ENCODE results near the gene LDB2. TPM values are rescaled to one million over a fixed set of nuclear protein-coding genes. Genes with fewer than 3 reads are reported as not detected.
"Not testable (repeated sequence)": the region's sequence is repeated elsewhere in the genome, so short reads cannot be mapped to it uniquely, and the experiment has no call there.

LDB2 gene
- total RNA-seq, 2 donors from 2014 or later, result not detected

- H3K27me3 Mint-ChIP-seq (ENCODE audit: low read depth), result no peaks in the 10 kb centered on the region
- no peak overlapping the region for H3K27ac Mint-ChIP-seq
- H3K9me3 Mint-ChIP-seq, result peaks cover 2 to 6% of the 10 kb centered on the region in 2 donors
- H3K4me3 Mint-ChIP-seq, result no peak overlapping the region
- ATAC-seq (replicated peaks in 1 of 2), result no peak
- no peak for DNase-seq
- no peaks in the 10 kb centered on the region for H3K36me3 Mint-ChIP-seq (ENCODE audit: insufficient read depth in 2 of 2)
- no peaks in the 10 kb centered on the region for H3K4me1 Mint-ChIP-seq (ENCODE audit: low read depth)
Observed at GRCh38 chr4:16544251-16544721, 354.2 kb downstream of the LDB2 start.

DNA sequence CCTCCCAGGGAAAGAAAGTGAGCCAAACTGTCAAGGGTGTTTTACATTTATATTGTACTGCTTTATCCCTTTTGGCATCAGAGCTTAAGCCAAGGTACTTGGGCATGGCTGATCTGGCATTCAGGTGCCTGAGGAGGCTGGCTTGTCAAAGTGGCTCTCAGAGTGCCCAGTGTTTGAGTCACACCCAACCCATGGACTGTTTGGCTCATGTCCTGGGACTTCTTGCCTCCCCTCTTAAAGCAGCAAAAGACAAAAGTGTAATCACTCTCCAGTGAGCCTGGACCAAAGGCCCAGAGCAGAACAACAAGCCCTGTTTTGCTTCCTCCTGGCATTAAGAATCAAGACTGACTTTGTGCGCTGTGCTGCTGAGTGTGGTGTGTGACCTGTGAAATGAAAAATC, 360.5 kb downstream of the LDB2 start:
- H3K4me3 Mint-ChIP-seq, result no peak overlapping the region
- DNase-seq (no peak), ATAC-seq (replicated peaks in 1 of 2) (no peak)
- H3K36me3 Mint-ChIP-seq (ENCODE audit: insufficient read depth in 2 of 2), result no peaks in the 10 kb centered on the region
- H3K27me3 Mint-ChIP-seq (ENCODE audit: low read depth), result no peaks in the 10 kb centered on the region
- H3K9me3 Mint-ChIP-seq, result peaks cover 2 to 6% of the 10 kb centered on the region in 2 donors
- no peak overlapping the region for H3K27ac Mint-ChIP-seq
- no peaks in the 10 kb centered on the region for H3K4me1 Mint-ChIP-seq (ENCODE audit: low read depth)

- Mint-ChIP-seq H3K4me1 (ENCODE audit: low read depth) (no peaks in the 10 kb centered on the region), H3K27me3 (ENCODE audit: low read depth) (no peaks in the 10 kb centered on the region), H3K9me3 (no peaks in the 10 kb centered on the region), H3K27ac (no peak overlapping the region), H3K4me3 (no peak overlapping the region), H3K36me3 (ENCODE audit: insufficient read depth in 2 of 2) (no peaks in the 10 kb centered on the region)
- ATAC-seq (replicated peaks in 1 of 2) (no peak), DNase-seq (no peak)
Observed at GRCh38 chr4:16532240-16532970, 366.0 kb downstream of the LDB2 start.

GRCh38 chr4:16530688-16531635, 367.5 kb downstream of the LDB2 start:
- H3K4me3 Mint-ChIP-seq, result no peak overlapping the region
- no peaks in the 10 kb centered on the region for H3K9me3 Mint-ChIP-seq
- no peaks in the 10 kb centered on the region for H3K36me3 Mint-ChIP-seq (ENCODE audit: insufficient read depth in 2 of 2)
- H3K4me1 Mint-ChIP-seq (ENCODE audit: low read depth), result no peaks in the 10 kb centered on the region
- no peaks in the 10 kb centered on the region for H3K27me3 Mint-ChIP-seq (ENCODE audit: low read depth)
- DNase-seq, result no peak
- no peak for ATAC-seq (replicated peaks in 1 of 2)
- no peak overlapping the region for H3K27ac Mint-ChIP-seq

GRCh38 chr4:16524911-16525554, 373.4 kb downstream of the LDB2 start:
- no peak for ATAC-seq (replicated peaks in 1 of 2)
- Mint-ChIP-seq H3K27ac (no peak overlapping the region), H3K27me3 (ENCODE audit: low read depth) (no peaks in the 10 kb centered on the region), H3K9me3 (no peaks in the 10 kb centered on the region), H3K36me3 (ENCODE audit: insufficient read depth in 2 of 2) (no peaks in the 10 kb centered on the region), H3K4me1 (ENCODE audit: low read depth) (no peaks in the 10 kb centered on the region), H3K4me3 (no peak overlapping the region)
- DNase-seq, result no peak

DNA sequence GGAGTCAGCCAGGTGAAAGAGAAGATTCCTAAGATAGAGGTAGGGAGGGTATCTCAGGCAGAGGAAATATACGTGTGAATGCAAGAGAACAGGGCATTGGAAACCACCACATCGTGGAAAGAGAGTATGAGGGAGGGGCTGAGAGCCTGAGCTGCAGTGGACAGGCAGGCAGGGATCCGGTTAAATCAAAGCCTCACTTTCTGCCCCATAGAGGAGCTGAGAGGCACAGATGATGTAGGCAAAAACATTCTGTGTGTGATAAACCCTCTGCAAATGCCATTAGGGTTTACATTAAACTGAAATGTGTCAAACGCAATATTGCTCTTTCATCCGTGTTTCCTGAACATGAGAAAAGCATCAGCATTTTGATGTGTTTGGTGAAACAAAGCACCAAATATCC, 374.0 kb downstream of the LDB2 start:
- no peaks in the 10 kb centered on the region for H3K9me3 Mint-ChIP-seq
- H3K27me3 Mint-ChIP-seq (ENCODE audit: low read depth), result no peaks in the 10 kb centered on the region
- ATAC-seq (replicated peaks in 1 of 2) (no peak), DNase-seq (no peak)
- no peak overlapping the region for H3K4me3 Mint-ChIP-seq
- H3K4me1 Mint-ChIP-seq (ENCODE audit: low read depth), result no peaks in the 10 kb centered on the region
- H3K36me3 Mint-ChIP-seq (ENCODE audit: insufficient read depth in 2 of 2), result no peaks in the 10 kb centered on the region
- no peak overlapping the region for H3K27ac Mint-ChIP-seq

- not testable (repeated sequence) for H3K27ac Mint-ChIP-seq; ATAC-seq (replicated peaks in 1 of 2); H3K4me3 Mint-ChIP-seq; H3K4me1 Mint-ChIP-seq (ENCODE audit: low read depth); DNase-seq; H3K36me3 Mint-ChIP-seq (ENCODE audit: insufficient read depth in 2 of 2); H3K9me3 Mint-ChIP-seq; H3K27me3 Mint-ChIP-seq (ENCODE audit: low read depth)
Observed at GRCh38 chr4:16523526-16523925, 374.9 kb downstream of the LDB2 start.

- H3K4me1 Mint-ChIP-seq (ENCODE audit: low read depth), result no peaks in the 10 kb centered on the region
- H3K27ac Mint-ChIP-seq, result no peak overlapping the region
- no peak for DNase-seq
- H3K36me3 Mint-ChIP-seq (ENCODE audit: insufficient read depth in 2 of 2), result no peaks in the 10 kb centered on the region
- no peaks in the 10 kb centered on the region for H3K27me3 Mint-ChIP-seq (ENCODE audit: low read depth)
- no peak for ATAC-seq (replicated peaks in 1 of 2)
- no peak overlapping the region for H3K4me3 Mint-ChIP-seq
- H3K9me3 Mint-ChIP-seq, result no peaks in the 10 kb centered on the region
Observed at GRCh38 chr4:16521156-16521915, 377.1 kb downstream of the LDB2 start.

DNA sequence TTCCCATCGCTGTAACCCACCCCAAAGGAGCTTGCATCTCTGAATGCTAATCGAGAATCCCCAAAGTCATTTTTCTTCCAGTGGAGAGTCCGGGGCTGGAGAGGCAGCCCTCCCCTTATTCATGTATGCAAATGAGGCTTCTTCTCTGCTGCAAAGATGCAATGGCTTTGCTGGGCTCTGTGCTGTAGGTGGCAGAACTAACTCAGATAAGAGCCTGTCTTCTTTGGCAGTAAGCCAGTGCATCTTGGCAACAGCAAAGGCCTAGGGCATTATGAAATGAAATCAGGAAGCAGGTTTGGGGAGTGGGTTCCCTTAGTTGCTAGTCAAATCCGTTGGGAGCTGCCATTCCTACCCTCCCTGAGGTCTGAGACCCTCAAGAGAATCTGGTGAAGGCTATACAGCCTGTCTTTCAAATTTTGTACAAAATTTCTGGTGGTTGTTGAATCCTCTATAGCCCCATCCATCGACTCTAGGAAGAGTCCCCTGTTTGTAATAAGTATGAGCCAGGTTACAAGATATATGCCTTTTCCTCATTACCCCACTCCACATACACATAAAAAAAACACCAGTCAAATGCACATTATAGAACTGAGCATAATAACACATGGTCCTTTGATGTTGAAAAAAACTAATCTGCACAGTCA, 381.5 kb downstream of the LDB2 start:
- H3K4me3 Mint-ChIP-seq, result no peak overlapping the region
- H3K27me3 Mint-ChIP-seq (ENCODE audit: low read depth), result no peaks in the 10 kb centered on the region
- H3K4me1 Mint-ChIP-seq (ENCODE audit: low read depth), result no peaks in the 10 kb centered on the region
- H3K27ac Mint-ChIP-seq, result no peak overlapping the region
- DNase-seq (no peak), ATAC-seq (replicated peaks in 1 of 2) (no peak)
- no peaks in the 10 kb centered on the region for H3K36me3 Mint-ChIP-seq (ENCODE audit: insufficient read depth in 2 of 2)
- no peaks in the 10 kb centered on the region for H3K9me3 Mint-ChIP-seq

DNA sequence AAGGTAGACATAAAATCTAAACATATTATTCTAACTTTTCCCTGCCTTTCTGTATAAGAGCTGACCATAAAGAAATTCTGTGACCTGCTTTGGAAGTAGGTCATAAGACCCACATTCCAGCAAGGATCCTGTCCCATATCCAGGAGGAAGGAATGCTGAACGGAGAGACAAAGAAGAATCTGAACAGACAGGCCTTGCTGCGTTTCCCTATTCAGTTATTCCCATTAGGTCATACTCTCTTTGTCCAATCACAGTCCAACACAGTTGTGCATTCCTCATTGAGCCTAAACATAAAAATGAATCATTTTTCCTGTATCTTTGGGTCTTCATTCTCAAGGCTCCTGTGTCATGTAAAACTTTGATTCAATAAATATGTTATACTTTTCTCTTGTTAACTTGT, 384.6 kb downstream of the LDB2 start:
- no peak overlapping the region for H3K4me3 Mint-ChIP-seq
- H3K27me3 Mint-ChIP-seq (ENCODE audit: low read depth), result no peaks in the 10 kb centered on the region
- ATAC-seq (replicated peaks in 1 of 2), result no peak
- no peak overlapping the region for H3K27ac Mint-ChIP-seq
- peaks cover 0 to 2% of the 10 kb centered on the region in 2 donors for H3K9me3 Mint-ChIP-seq
- no peaks in the 10 kb centered on the region for H3K36me3 Mint-ChIP-seq (ENCODE audit: insufficient read depth in 2 of 2)
- H3K4me1 Mint-ChIP-seq (ENCODE audit: low read depth), result no peaks in the 10 kb centered on the region
- DNase-seq, result no peak

DNA sequence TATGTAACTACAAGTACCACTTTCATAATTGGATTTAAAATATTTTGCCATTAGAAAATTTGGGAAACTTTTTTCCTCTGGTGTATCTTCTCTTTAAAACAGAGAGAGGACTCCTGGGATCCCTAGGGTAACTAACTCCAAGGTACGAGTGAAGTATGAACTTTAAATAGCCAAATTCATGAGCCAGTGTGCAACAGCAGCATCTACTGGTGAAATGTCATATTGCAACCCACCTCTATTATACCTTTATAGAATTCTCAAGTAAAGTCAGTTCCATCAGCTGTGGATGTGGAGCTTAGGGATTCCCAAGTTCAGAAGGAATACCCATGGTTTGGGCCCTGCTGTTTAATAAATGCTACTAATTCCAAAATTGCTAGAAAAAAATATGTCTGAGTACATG, 389.5 kb downstream of the LDB2 start:
- DNase-seq (no peak), ATAC-seq (replicated peaks in 1 of 2) (no peak)
- H3K36me3 Mint-ChIP-seq (ENCODE audit: insufficient read depth in 2 of 2), result peaks cover 0 to 4% of the 10 kb centered on the region in 2 donors
- no peaks in the 10 kb centered on the region for H3K4me1 Mint-ChIP-seq (ENCODE audit: low read depth)
- H3K27ac Mint-ChIP-seq, result no peak overlapping the region
- no peak overlapping the region for H3K4me3 Mint-ChIP-seq
- H3K9me3 Mint-ChIP-seq, result peaks cover 2 to 8% of the 10 kb centered on the region in 2 donors
- H3K27me3 Mint-ChIP-seq (ENCODE audit: low read depth), result no peaks in the 10 kb centered on the region

GRCh38 chr4:16505726-16506125, 392.7 kb downstream of the LDB2 start:
- no peak for ATAC-seq (replicated peaks in 1 of 2)
- peaks cover 2 to 10% of the 10 kb centered on the region in 2 donors for H3K9me3 Mint-ChIP-seq
- H3K36me3 Mint-ChIP-seq (ENCODE audit: insufficient read depth in 2 of 2), result peaks cover 0 to 4% of the 10 kb centered on the region in 2 donors
- no peaks in the 10 kb centered on the region for H3K4me1 Mint-ChIP-seq (ENCODE audit: low read depth)
- no peak overlapping the region for H3K4me3 Mint-ChIP-seq
- H3K27ac Mint-ChIP-seq, result no peak overlapping the region
- H3K27me3 Mint-ChIP-seq (ENCODE audit: low read depth), result no peaks in the 10 kb centered on the region
- no peak for DNase-seq
